ENCODE results near the gene FOXA2.

FOXA2 gene

DNA sequence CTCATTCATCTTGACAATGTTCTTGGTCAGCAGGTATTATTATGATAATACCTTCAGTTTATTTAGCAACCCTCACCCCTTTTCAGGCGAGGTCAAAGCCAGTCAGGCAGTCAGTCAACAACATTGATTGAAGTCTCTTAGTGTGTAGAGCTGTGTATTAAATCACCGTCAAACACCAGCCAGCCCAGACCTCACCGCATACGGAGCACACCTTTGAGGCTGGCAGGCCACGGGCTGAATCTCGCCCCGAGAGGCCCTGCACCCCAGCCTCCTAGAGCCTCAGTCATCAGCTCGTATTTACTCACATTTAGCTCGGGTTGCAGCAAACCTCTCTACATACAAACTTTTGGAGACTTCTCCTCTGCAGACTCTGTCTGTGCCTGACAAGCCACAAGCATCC, 36.0 kb upstream of the FOXA2 start:
- Histone ChIP-seq H3K23ac (ENCODE audit: low read length) (no peak overlapping the region), H3K4me1 (ENCODE audit: control insufficient read depth, low read depth, low read length) (peaks cover 2% of the 10 kb centered on the region)
- WGBS (ENCODE audit: extremely low coverage, insufficient coverage, low lambda C conversion rate) = no CpG with 5 or more reads among the region's 9 CpGs

DNA sequence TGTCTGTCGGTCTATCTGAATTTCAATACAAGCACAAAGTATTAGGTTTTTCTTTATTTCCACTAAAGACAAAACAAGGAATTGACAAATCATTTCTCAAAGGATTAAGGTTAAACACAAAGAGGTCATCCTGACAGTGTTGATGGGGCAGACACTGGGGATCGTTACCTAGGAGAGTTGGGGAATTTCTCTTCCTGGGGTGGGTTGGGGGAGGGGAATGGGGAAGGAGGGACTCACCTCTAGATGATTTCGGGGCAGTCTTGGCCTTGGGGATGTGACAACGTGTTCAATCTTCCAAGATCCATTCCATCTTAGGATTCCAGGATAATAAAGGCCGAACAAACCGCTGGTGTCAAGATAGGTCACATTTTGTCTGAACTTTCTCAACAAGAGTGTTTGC, 35.4 kb upstream of the FOXA2 start:
- no peak for DNase-seq
- Histone ChIP-seq H2BK120ac (ENCODE audit: low read depth, low read length) (no peak overlapping the region), H3K27ac (ENCODE audit: low read depth, low read length) (no peak overlapping the region), H3K4me2 (ENCODE audit: low read length) (no peak overlapping the region), H2BK15ac (replicated peaks; ENCODE audit: low read depth) (no peak overlapping the region), H3K18ac (ENCODE audit: low read length) (no peak overlapping the region), H3K27me3 (ENCODE audit: insufficient read depth, low read length, poor library complexity) (no peaks in the 10 kb centered on the region), H4K5ac (ENCODE audit: low read length) (no peak overlapping the region), H3K56ac (ENCODE audit: low read length) (no peak overlapping the region), H2BK5ac (ENCODE audit: low read length) (no peak overlapping the region), H3K9ac (ENCODE audit: low read length) (no peak overlapping the region), H3K36me3 (ENCODE audit: control insufficient read depth, insufficient read depth, low read length) (no peaks in the 10 kb centered on the region), H3K4ac (ENCODE audit: low read depth, low read length) (no peak overlapping the region), H4K8ac (ENCODE audit: low read depth, low read length) (no peak overlapping the region), H2AK5ac (ENCODE audit: low read length) (no peak overlapping the region), H3K4me3 (ENCODE audit: low read length) (no peak overlapping the region), H3K4me1 (ENCODE audit: control insufficient read depth, low read depth, low read length) (peaks cover 2% of the 10 kb centered on the region), H3K79me2 (ENCODE audit: control insufficient read depth, insufficient read depth, low read length) (no peaks in the 10 kb centered on the region), H3K23ac (ENCODE audit: low read length) (no peak overlapping the region), H3K79me1 (ENCODE audit: low read length) (no peaks in the 10 kb centered on the region)
- no CpG with 5 or more reads among the region's 6 CpGs for WGBS (ENCODE audit: extremely low coverage, insufficient coverage, low lambda C conversion rate)

More for the DNA sequence above, 36.0 kb upstream of the FOXA2 start:
- Histone ChIP-seq H3K79me1 (ENCODE audit: low read length) (no peaks in the 10 kb centered on the region), H4K5ac (ENCODE audit: low read length) (no peak overlapping the region), H3K4me3 (ENCODE audit: low read length) (no peak overlapping the region), H4K8ac (ENCODE audit: low read depth, low read length) (no peak overlapping the region), H3K36me3 (ENCODE audit: control insufficient read depth, insufficient read depth, low read length) (no peaks in the 10 kb centered on the region), H2AK5ac (ENCODE audit: low read length) (no peak overlapping the region), H3K4ac (ENCODE audit: low read depth, low read length) (no peak overlapping the region), H3K79me2 (ENCODE audit: control insufficient read depth, insufficient read depth, low read length) (no peaks in the 10 kb centered on the region), H3K27me3 (ENCODE audit: insufficient read depth, low read length, poor library complexity) (no peaks in the 10 kb centered on the region), H2BK5ac (ENCODE audit: low read length) (no peak overlapping the region), H2BK15ac (replicated peaks; ENCODE audit: low read depth) (no peak overlapping the region), H3K4me2 (ENCODE audit: low read length) (no peak overlapping the region), H3K18ac (ENCODE audit: low read length) (no peak overlapping the region), H3K27ac (ENCODE audit: low read depth, low read length) (no peak overlapping the region), H3K56ac (ENCODE audit: low read length) (no peak overlapping the region), H2BK120ac (ENCODE audit: low read depth, low read length) (no peak overlapping the region), H3K9ac (ENCODE audit: low read length) (no peak overlapping the region)
- no peak for DNase-seq

GRCh38 chr20:22619272-22619671, 34.9 kb upstream of the FOXA2 start:
- H3K27me3 ChIP-seq (ENCODE audit: insufficient read depth, low read length, poor library complexity) = no peaks in the 10 kb centered on the region
- H3K56ac ChIP-seq (ENCODE audit: low read length) = no peak overlapping the region
- H3K79me2 ChIP-seq (ENCODE audit: control insufficient read depth, insufficient read depth, low read length) = no peaks in the 10 kb centered on the region
- H2BK120ac ChIP-seq (ENCODE audit: low read depth, low read length) = no peak overlapping the region
- no peak overlapping the region for H3K4me3 ChIP-seq (ENCODE audit: low read length)
- H3K27ac ChIP-seq (ENCODE audit: low read depth, low read length) = no peak overlapping the region
- no peak overlapping the region for H3K4ac ChIP-seq (ENCODE audit: low read depth, low read length)
- H4K8ac ChIP-seq (ENCODE audit: low read depth, low read length) = no peak overlapping the region
- no peak overlapping the region for H3K18ac ChIP-seq (ENCODE audit: low read length)
- no peak overlapping the region for H2AK5ac ChIP-seq (ENCODE audit: low read length)
- no peak overlapping the region for H3K4me2 ChIP-seq (ENCODE audit: low read length)
- no peak overlapping the region for H3K9ac ChIP-seq (ENCODE audit: low read length)
- WGBS (ENCODE audit: extremely low coverage, insufficient coverage, low lambda C conversion rate) = no CpG with 5 or more reads among the region's 2 CpGs
- H3K4me1 ChIP-seq (ENCODE audit: control insufficient read depth, low read depth, low read length) = peaks cover 2% of the 10 kb centered on the region
- H2BK5ac ChIP-seq (ENCODE audit: low read length) = no peak overlapping the region
- H3K79me1 ChIP-seq (ENCODE audit: low read length) = no peaks in the 10 kb centered on the region
- DNase-seq = peak; percentile 55
- H3K36me3 ChIP-seq (ENCODE audit: control insufficient read depth, insufficient read depth, low read length) = no peaks in the 10 kb centered on the region
- no peak overlapping the region for H3K23ac ChIP-seq (ENCODE audit: low read length)
- no peak overlapping the region for H4K5ac ChIP-seq (ENCODE audit: low read length)
- H2BK15ac ChIP-seq (replicated peaks; ENCODE audit: low read depth) = no peak overlapping the region

GRCh38 chr20:22617160-22617559, 32.8 kb upstream of the FOXA2 start:
- no peak for DNase-seq
- Histone ChIP-seq H3K9ac (ENCODE audit: low read length) (no peak overlapping the region), H2BK15ac (replicated peaks; ENCODE audit: low read depth) (no peak overlapping the region), H2BK120ac (ENCODE audit: low read depth, low read length) (no peak overlapping the region), H4K8ac (ENCODE audit: low read depth, low read length) (no peak overlapping the region), H3K4ac (ENCODE audit: low read depth, low read length) (no peak overlapping the region), H3K27me3 (ENCODE audit: insufficient read depth, low read length, poor library complexity) (no peaks in the 10 kb centered on the region), H2BK5ac (ENCODE audit: low read length) (no peak overlapping the region), H3K36me3 (ENCODE audit: control insufficient read depth, insufficient read depth, low read length) (no peaks in the 10 kb centered on the region), H3K4me2 (ENCODE audit: low read length) (no peak overlapping the region), H3K4me1 (ENCODE audit: control insufficient read depth, low read depth, low read length) (peaks cover 2% of the 10 kb centered on the region), H3K79me1 (ENCODE audit: low read length) (no peaks in the 10 kb centered on the region), H3K4me3 (ENCODE audit: low read length) (no peak overlapping the region), H3K56ac (ENCODE audit: low read length) (no peak overlapping the region), H3K23ac (ENCODE audit: low read length) (no peak overlapping the region), H4K5ac (ENCODE audit: low read length) (no peak overlapping the region), H3K18ac (ENCODE audit: low read length) (no peak overlapping the region), H2AK5ac (ENCODE audit: low read length) (no peak overlapping the region), H3K79me2 (ENCODE audit: control insufficient read depth, insufficient read depth, low read length) (no peaks in the 10 kb centered on the region), H3K27ac (ENCODE audit: low read depth, low read length) (no peak overlapping the region)
- no CpG with 5 or more reads among the region's 3 CpGs for WGBS (ENCODE audit: extremely low coverage, insufficient coverage, low lambda C conversion rate)

DNA sequence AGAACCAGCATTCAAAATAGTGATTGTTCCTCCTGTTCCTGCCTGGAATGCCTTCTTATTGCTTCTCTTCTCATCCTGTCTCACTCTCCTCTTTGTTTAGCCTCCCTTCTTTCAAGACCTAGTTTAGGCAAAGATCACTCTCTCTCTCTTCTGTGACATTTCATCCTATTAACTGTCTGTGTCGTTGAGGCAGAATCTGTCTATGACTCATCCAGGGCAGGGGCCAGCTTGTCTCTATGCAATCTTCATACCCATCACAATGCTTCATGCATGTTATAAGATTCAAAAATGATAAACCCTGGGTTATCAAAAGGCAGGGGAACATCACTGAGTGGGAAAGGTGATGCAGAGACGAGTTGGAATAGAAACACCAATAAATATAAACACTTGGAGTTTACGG, 32.2 kb upstream of the FOXA2 start:
- Histone ChIP-seq H3K27me3 (ENCODE audit: insufficient read depth, low read length, poor library complexity) (no peaks in the 10 kb centered on the region), H2AK5ac (ENCODE audit: low read length) (no peak overlapping the region), H3K27ac (ENCODE audit: low read depth, low read length) (no peak overlapping the region)

DNA sequence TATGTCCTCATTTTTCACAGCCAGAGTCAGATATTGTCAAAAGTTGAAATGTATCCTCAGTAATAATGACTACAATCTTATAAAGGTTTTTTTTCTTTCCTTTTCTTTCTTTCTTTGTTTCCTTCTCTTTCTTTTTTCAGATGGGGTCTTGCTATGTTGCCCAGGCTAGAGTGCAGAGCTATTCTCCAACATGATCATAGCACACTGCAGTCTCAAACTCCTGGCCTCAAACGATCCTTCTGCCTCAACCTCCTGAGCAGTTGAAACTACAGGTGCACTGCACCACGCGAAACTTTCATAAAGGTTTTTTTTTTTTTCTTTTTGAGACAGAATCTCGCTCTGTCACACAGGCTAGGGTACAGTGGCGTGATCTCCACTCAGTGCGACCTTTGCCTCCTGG, 31.1 kb upstream of the FOXA2 start:
- no peak overlapping the region for H2BK5ac ChIP-seq (ENCODE audit: low read length)
- no peak overlapping the region for H3K27ac ChIP-seq (ENCODE audit: low read depth, low read length)
- H3K4me1 ChIP-seq (ENCODE audit: control insufficient read depth, low read depth, low read length) = peaks cover 2% of the 10 kb centered on the region
- no peak overlapping the region for H4K8ac ChIP-seq (ENCODE audit: low read depth, low read length)
- H3K4me2 ChIP-seq (ENCODE audit: low read length) = no peak overlapping the region
- WGBS (ENCODE audit: extremely low coverage, insufficient coverage, low lambda C conversion rate) = no CpG with 5 or more reads among the region's 6 CpGs
- H4K5ac ChIP-seq (ENCODE audit: low read length) = no peak overlapping the region
- no peak overlapping the region for H2BK15ac ChIP-seq (replicated peaks; ENCODE audit: low read depth)
- no peak overlapping the region for H3K18ac ChIP-seq (ENCODE audit: low read length)
- H3K23ac ChIP-seq (ENCODE audit: low read length) = no peak overlapping the region
- no peak overlapping the region for H2BK120ac ChIP-seq (ENCODE audit: low read depth, low read length)
- no peaks in the 10 kb centered on the region for H3K79me1 ChIP-seq (ENCODE audit: low read length)
- DNase-seq = no peak
- H3K9ac ChIP-seq (ENCODE audit: low read length) = no peak overlapping the region
- H3K56ac ChIP-seq (ENCODE audit: low read length) = no peak overlapping the region
- no peaks in the 10 kb centered on the region for H3K36me3 ChIP-seq (ENCODE audit: control insufficient read depth, insufficient read depth, low read length)
- no peaks in the 10 kb centered on the region for H3K79me2 ChIP-seq (ENCODE audit: control insufficient read depth, insufficient read depth, low read length)
- H3K27me3 ChIP-seq (ENCODE audit: insufficient read depth, low read length, poor library complexity) = no peaks in the 10 kb centered on the region
- no peak overlapping the region for H3K4ac ChIP-seq (ENCODE audit: low read depth, low read length)
- H3K4me3 ChIP-seq (ENCODE audit: low read length) = no peak overlapping the region
- no peak overlapping the region for H2AK5ac ChIP-seq (ENCODE audit: low read length)

More for the DNA sequence above, 32.2 kb upstream of the FOXA2 start:
- Histone ChIP-seq H3K36me3 (ENCODE audit: control insufficient read depth, insufficient read depth, low read length) (no peaks in the 10 kb centered on the region), H3K23ac (ENCODE audit: low read length) (no peak overlapping the region), H4K8ac (ENCODE audit: low read depth, low read length) (no peak overlapping the region), H3K79me2 (ENCODE audit: control insufficient read depth, insufficient read depth, low read length) (no peaks in the 10 kb centered on the region), H3K4ac (ENCODE audit: low read depth, low read length) (no peak overlapping the region), H3K4me2 (ENCODE audit: low read length) (no peak overlapping the region), H3K4me1 (ENCODE audit: control insufficient read depth, low read depth, low read length) (peaks cover 2% of the 10 kb centered on the region), H2BK120ac (ENCODE audit: low read depth, low read length) (no peak overlapping the region), H2BK15ac (replicated peaks; ENCODE audit: low read depth) (no peak overlapping the region), H3K9ac (ENCODE audit: low read length) (no peak overlapping the region), H3K18ac (ENCODE audit: low read length) (no peak overlapping the region), H3K56ac (ENCODE audit: low read length) (no peak overlapping the region), H2BK5ac (ENCODE audit: low read length) (no peak overlapping the region), H4K5ac (ENCODE audit: low read length) (no peak overlapping the region), H3K79me1 (ENCODE audit: low read length) (no peaks in the 10 kb centered on the region), H3K4me3 (ENCODE audit: low read length) (no peak overlapping the region)
- no CpG with 5 or more reads among the region's 3 CpGs for WGBS (ENCODE audit: extremely low coverage, insufficient coverage, low lambda C conversion rate)
- no peak for DNase-seq

Data from mesendoderm (in vitro differentiated cells).